ENCODE results near the gene RAPGEF2. TPM values are rescaled to one million over a fixed set of nuclear protein-coding genes. Genes with fewer than 3 reads are reported as not detected.
A peak's percentile ranks its signal among the peaks of the same experiment; 100 is the strongest.

RAPGEF2 gene
- total and polyA plus RNA-seq, 9 of the 15 experiments (the other 6 are each of a cell fraction or from before 2014, with no cell fraction given) = 3.1 to 32.6 (median 23.1) TPM

DNA sequence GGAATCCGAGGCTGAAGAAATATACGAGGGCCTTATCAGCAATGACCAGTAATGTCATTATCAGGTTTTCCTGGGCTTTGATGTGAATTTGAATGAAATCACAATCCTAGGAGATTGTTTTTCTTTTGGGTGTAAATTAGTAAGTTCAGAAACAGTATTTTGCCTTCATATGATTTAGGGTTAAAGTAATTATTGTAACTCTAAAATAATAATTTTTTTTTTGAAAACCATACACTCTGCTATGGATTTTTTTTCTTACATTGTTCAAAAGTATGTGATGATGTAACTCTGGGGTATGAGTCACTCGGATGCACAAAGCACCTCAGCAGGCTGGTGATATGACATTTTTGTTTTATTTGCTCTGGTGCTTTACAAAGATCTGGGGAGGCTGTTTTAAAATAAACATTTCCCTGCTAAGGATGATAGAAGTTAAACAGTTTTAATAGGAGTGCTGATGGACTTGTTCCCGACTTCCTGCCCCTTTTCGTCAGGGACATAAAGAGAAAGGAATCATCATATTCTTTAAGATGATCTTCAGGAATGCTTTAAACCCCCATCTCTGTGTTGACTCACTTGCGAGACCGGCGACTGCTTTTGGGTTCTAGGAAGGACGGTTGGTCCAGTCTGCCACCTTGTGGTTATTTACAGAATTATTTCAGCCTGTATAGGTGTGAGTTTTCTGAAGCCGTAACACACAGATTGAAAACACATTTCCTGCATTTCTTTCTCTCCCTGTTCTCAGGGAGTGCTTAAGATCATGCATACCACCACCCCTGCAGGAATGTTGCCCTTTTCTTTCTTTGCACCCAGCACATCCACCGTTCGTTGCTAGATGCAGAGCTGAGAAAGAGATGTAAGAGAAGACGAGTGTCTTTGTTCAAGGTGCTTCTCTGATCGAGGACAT is 72.5 kb downstream of the RAPGEF2 start (continued):
- TF ChIP-seq HOXB6 (CRISPR knock-in tag; IDR thresholded peaks at IDR 0.05; ENCODE audit: borderline replicate concordance) (no peak), CAMTA2 (CRISPR knock-in tag; conservative IDR thresholded peaks at IDR 0.05) (no peak), ATF7 (IDR thresholded peaks at IDR 0.05) (peak; percentile 66; the same call in 1 of the 2 replicates), PURB (CRISPR knock-in tag; IDR thresholded peaks at IDR 0.05; ENCODE audit: low read depth) (no peak), FOSL1 (tag; conservative IDR thresholded peaks at IDR 0.05) (peak; percentile 88), PTRF (tag; IDR thresholded peaks at IDR 0.05) (no peak), ZNF232 (CRISPR knock-in tag; IDR thresholded peaks at IDR 0.05) (no peak), FUS (optimal IDR thresholded peaks at IDR 0.05; ENCODE audit: low read depth, low read length) (no peak), ERF (CRISPR knock-in tag; IDR thresholded peaks at IDR 0.05) (no peak), SNIP1 (IDR thresholded peaks at IDR 0.05; ENCODE audit: low read depth) (no peak), BACH1 (tag; IDR thresholded peaks at IDR 0.05) (no peak), SLC30A9 (CRISPR knock-in tag; IDR thresholded peaks at IDR 0.05) (no peak), NR4A1 (CRISPR knock-in tag; IDR thresholded peaks at IDR 0.05) (no peak), NR4A1 (tag; IDR thresholded peaks at IDR 0.05) (no peak), ZNF253 (CRISPR knock-in tag; conservative IDR thresholded peaks at IDR 0.05) (no peak), ZFX (CRISPR knock-in tag; IDR thresholded peaks at IDR 0.05) (no peak), MCM5 (IDR thresholded peaks at IDR 0.05; ENCODE audit: low read depth) (no peak), ARID1B (IDR thresholded peaks at IDR 0.05) (peak; percentile 72)
- TF ChIP-seq, protein P1, sequence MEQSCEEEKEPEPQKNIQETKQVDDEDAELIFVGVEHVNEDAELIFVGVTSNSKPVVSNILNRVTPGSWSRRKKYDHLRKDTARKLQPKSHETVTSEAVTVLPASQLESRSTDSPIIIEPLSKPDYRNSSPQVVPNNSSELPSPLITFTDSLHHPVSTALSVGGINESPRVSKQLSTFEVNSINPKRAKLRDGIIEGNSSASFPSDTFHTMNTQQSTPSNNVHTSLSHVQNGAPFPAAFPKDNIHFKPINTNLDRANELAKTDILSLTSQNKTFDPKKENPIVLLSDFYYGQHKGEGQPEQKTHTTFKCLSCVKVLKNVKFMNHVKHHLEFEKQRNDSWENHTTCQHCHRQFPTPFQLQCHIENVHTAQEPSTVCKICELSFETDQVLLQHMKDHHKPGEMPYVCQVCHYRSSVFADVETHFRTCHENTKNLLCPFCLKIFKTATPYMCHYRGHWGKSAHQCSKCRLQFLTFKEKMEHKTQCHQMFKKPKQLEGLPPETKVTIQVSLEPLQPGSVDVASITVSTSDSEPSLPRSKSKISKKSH (CRISPR knock-in tag; IDR thresholded peaks at IDR 0.05) = no peak
- TF ChIP-seq, protein P2, sequence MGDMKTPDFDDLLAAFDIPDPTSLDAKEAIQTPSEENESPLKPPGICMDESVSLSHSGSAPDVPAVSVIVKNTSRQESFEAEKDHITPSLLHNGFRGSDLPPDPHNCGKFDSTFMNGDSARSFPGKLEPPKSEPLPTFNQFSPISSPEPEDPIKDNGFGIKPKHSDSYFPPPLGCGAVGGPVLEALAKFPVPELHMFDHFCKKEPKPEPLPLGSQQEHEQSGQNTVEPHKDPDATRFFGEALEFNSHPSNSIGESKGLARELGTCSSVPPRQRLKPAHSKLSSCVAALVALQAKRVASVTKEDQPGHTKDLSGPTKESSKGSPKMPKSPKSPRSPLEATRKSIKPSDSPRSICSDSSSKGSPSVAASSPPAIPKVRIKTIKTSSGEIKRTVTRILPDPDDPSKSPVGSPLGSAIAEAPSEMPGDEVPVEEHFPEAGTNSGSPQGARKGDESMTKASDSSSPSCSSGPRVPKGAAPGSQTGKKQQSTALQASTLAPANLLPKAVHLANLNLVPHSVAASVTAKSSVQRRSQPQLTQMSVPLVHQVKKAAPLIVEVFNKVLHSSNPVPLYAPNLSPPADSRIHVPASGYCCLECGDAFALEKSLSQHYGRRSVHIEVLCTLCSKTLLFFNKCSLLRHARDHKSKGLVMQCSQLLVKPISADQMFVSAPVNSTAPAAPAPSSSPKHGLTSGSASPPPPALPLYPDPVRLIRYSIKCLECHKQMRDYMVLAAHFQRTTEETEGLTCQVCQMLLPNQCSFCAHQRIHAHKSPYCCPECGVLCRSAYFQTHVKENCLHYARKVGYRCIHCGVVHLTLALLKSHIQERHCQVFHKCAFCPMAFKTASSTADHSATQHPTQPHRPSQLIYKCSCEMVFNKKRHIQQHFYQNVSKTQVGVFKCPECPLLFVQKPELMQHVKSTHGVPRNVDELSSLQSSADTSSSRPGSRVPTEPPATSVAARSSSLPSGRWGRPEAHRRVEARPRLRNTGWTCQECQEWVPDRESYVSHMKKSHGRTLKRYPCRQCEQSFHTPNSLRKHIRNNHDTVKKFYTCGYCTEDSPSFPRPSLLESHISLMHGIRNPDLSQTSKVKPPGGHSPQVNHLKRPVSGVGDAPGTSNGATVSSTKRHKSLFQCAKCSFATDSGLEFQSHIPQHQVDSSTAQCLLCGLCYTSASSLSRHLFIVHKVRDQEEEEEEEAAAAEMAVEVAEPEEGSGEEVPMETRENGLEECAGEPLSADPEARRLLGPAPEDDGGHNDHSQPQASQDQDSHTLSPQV (IDR thresholded peaks at IDR 0.05) = peak; percentile 38; the same call in 1 of the 2 replicates
- TF ChIP-seq, protein P3, sequence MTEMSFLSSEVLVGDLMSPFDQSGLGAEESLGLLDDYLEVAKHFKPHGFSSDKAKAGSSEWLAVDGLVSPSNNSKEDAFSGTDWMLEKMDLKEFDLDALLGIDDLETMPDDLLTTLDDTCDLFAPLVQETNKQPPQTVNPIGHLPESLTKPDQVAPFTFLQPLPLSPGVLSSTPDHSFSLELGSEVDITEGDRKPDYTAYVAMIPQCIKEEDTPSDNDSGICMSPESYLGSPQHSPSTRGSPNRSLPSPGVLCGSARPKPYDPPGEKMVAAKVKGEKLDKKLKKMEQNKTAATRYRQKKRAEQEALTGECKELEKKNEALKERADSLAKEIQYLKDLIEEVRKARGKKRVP (CRISPR knock-in tag; IDR thresholded peaks at IDR 0.05) = no peak
- TF ChIP-seq, protein P4, sequence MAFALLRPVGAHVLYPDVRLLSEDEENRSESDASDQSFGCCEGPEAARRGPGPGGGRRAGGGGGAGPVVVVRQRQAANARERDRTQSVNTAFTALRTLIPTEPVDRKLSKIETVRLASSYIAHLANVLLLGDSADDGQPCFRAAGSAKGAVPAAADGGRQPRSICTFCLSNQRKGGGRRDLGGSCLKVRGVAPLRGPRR (CRISPR knock-in tag; IDR thresholded peaks at IDR 0.05) = no peak
- TF ChIP-seq, protein P5, sequence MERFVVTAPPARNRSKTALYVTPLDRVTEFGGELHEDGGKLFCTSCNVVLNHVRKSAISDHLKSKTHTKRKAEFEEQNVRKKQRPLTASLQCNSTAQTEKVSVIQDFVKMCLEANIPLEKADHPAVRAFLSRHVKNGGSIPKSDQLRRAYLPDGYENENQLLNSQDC (CRISPR knock-in tag; IDR thresholded peaks at IDR 0.05) = no peak
